GM12878 (cell line): ENCODE data around the gene APLP1. TPM values are rescaled to one million over a fixed set of nuclear protein-coding genes. Genes with fewer than 3 reads are reported as not detected.

Source experiments
- ATAC-seq: fragments of 200-7000 bp; cut with Tn5 transposase; 3 replicates; pipeline ENCODE4 v1.9.1; 2020; ENCODE audit warnings: mild to moderate bottlenecking, moderate library complexity
- BruUV-seq: library from RNA; stranded (reverse); fragments of 400-500 nt; replicated peaks from 2 replicates; lab custom pipeline; 2021; lab: Mats Ljungman, UMichigan
- CTCF ChIA-PET: fragments of 300-600 bp; sonication (Branson Sonifier 250); formaldehyde crosslinking; extraction: SDS; loops from one replicate; lab custom pipeline; 2021; ENCODE audit warnings: inconsistent platforms; lab: Yijun Ruan, JAX
- POLR2A ChIA-PET: fragments of 350-600 bp; formaldehyde crosslinking; extraction: SDS; loops from one replicate; lab custom pipeline; 2021; ENCODE audit warnings: inconsistent platforms; lab: Charles Lee
- RAD21 ChIA-PET: fragments of 300-600 bp; sonication (Branson Sonifier 250); formaldehyde crosslinking; loops from one replicate; lab custom pipeline; 2023; ENCODE audit warnings: antibody characterized with exemption; ENCODE audit not compliant: unreplicated experiment; lab: Charles Lee
- SMC1A ChIA-PET: fragments of 300-600 bp; sonication (Branson Sonifier 250); formaldehyde crosslinking; loops from one replicate; lab custom pipeline; 2023; ENCODE audit not compliant: unreplicated experiment, uncharacterized antibody; lab: Charles Lee
- DNase-seq: peaks from one replicate; pipeline ENCODE4 v3.0.0-alpha.2; 2011; ENCODE audit warnings: low read depth, low spot score
- FAIRE-seq: peaks from 3 replicates; lab custom pipeline; 2011; peaks lifted over from hg19 to GRCh38; lab: Jason Lieb, UNC
- H2AFZ ChIP-seq: 2 replicates; pipeline ENCODE4 v1.6.0; 2011; ENCODE audit warnings: low read depth, low read length, control low read depth; ENCODE audit not compliant: control insufficient read depth
- H3K27ac ChIP-seq: 2 replicates; pipeline ENCODE4 v1.5.1; 2011; ENCODE audit warnings: control low read depth; ENCODE audit not compliant: control insufficient read depth, insufficient read depth
- H3K27me3 ChIP-seq, 2 experiments: replicated peaks in 1 of 2; 2 replicates each; pipeline versions ENCODE4 v1.6.0 to v1.6.1; 2011; ENCODE audit warnings: low read length in 1 of 2; ENCODE audit not compliant: control insufficient read depth in 2 of 2, insufficient read depth in 2 of 2
- H3K36me3 ChIP-seq, 2 experiments: 2 replicates each; pipeline ENCODE4 v1.5.1; 2011; ENCODE audit warnings: low read length in 1 of 2; ENCODE audit not compliant: control insufficient read depth in 2 of 2, insufficient read depth in 2 of 2
- H3K4me1 ChIP-seq: 2 replicates; pipeline ENCODE4 v1.6.1; 2011; ENCODE audit warnings: mild to moderate bottlenecking, low read length, moderate library complexity, mixed read lengths; ENCODE audit not compliant: control insufficient read depth, insufficient read depth
- H3K4me2 ChIP-seq: 2 replicates; pipeline ENCODE4 v1.6.0; 2011; ENCODE audit warnings: control low read depth; ENCODE audit not compliant: control insufficient read depth, insufficient read depth
- H3K4me3 ChIP-seq: fragments of 200-600 bp; sonication (generic); 2 replicates; pipeline ENCODE4 v1.5.1; 2016
- H3K79me2 ChIP-seq: 2 replicates; pipeline ENCODE4 v1.6.0; 2011; ENCODE audit warnings: low read length; ENCODE audit not compliant: control insufficient read depth, insufficient read depth
- H3K9ac ChIP-seq: 2 replicates; pipeline ENCODE4 v1.8.0; 2011; ENCODE audit warnings: low read length, control low read depth, mixed read lengths; ENCODE audit not compliant: control insufficient read depth, insufficient read depth
- H3K9me3 ChIP-seq: replicated peaks from 3 replicates; pipeline ENCODE4 v1.5.1; 2011; ENCODE audit warnings: mild to moderate bottlenecking, low read length; ENCODE audit not compliant: control insufficient read depth, insufficient read depth
- H4K20me1 ChIP-seq: 2 replicates; pipeline ENCODE4 v1.6.0; 2011; ENCODE audit not compliant: control insufficient read depth, insufficient read depth
- ESRRA ChIP-seq: IDR thresholded peaks from 2 replicates; pipeline ENCODE4 v1.6.1; 2012; ENCODE audit warnings: mild to moderate bottlenecking, low read length, improper control_type of control experiment
- HDAC2 ChIP-seq: fragments of 200-600 bp; sonication (generic); IDR thresholded peaks from 2 replicates; pipeline ENCODE4 v1.6.1; 2017
- IRF5 ChIP-seq: fragments of 450-650 bp; IDR thresholded peaks from 2 replicates; pipeline ENCODE4 v1.6.1; 2017; ENCODE audit warnings: borderline replicate concordance
- NFXL1 ChIP-seq: fragments of 450-650 bp; IDR thresholded peaks from 2 replicates; pipeline ENCODE4 v1.6.1; 2017; ENCODE audit warnings: antibody characterized with exemption, mild to moderate bottlenecking, borderline replicate concordance
- RB1 ChIP-seq: fragments of 450-650 bp; formaldehyde crosslinking; IDR thresholded peaks from 2 replicates; pipeline ENCODE4 v1.6.1; 2017; ENCODE audit warnings: mild to moderate bottlenecking, borderline replicate concordance
- TARDBP ChIP-seq: IDR thresholded peaks from 2 replicates; pipeline ENCODE4 v1.6.1; 2016; ENCODE audit warnings: borderline replicate concordance
- WGBS: methylation state at CpG from one replicate; pipeline ENCODE4 v1.1.6; 2016; ENCODE audit warnings: low lambda C conversion rate; ENCODE audit not compliant: insufficient replicate concordance, insufficient coverage; ENCODE audit errors: missing lambda C conversion rate; 5-methylcytosine and 5-hydroxymethylcytosine counted together
- in situ Hi-C: fragments of 300-500 bp; cut with MboI; formaldehyde crosslinking; loops from 9 replicates; pipeline ENCODE4 v1.14.3; 2018; ENCODE audit warnings: mixed read lengths
- intact Hi-C: fragments of 100-400 bp; cut with micrococcal nuclease; formaldehyde crosslinking; loops from one replicate; pipeline ENCODE4 v1.14.2; 2022; ENCODE audit not compliant: unreplicated experiment
- polyA plus RNA-seq, 11 experiments: library from polyadenylated mRNA; depleted of rRNA in 4 of 11; unstranded in 6 of 11; stranded (reverse) in 5 of 11; fragments of >200 nt; fragmentation: Nextera tagmentation in 4 of 11; fragmentation: Illumina TruSeq in 1 of 11; extraction: Ambion mirVana in 4 of 11; extraction: Trizol in 1 of 11; gene quantifications; 1 replicate in 1 of 11; 2 replicates in 10 of 11; pipeline versions ENCODE4 v1.2.1 to v1.2.3, GENCODE V29; 2011 to 2016; ENCODE audit warnings: inconsistent platforms in 2 of 11, missing spikeins in 2 of 11, low read depth in 1 of 11
- total RNA-seq, 4 experiments: library from RNA; depleted of rRNA in 3 of 4; stranded (reverse); fragments of >200 nt in 3 of 4; fragmentation: Illumina TruSeq in 1 of 4; extraction: Trizol in 1 of 4; gene quantifications; 2 replicates each; pipeline versions ENCODE4 v1.2.1 to v1.2.3, GENCODE V29; 2013 to 2021

Gene APLP1
- total and polyA plus RNA-seq, 10 of the 15 experiments (the other 5 are each of a cell fraction or from before 2014, with no cell fraction given), result 0.07 to 2.2 (median 0.91) TPM; not detected in 1

DNA sequence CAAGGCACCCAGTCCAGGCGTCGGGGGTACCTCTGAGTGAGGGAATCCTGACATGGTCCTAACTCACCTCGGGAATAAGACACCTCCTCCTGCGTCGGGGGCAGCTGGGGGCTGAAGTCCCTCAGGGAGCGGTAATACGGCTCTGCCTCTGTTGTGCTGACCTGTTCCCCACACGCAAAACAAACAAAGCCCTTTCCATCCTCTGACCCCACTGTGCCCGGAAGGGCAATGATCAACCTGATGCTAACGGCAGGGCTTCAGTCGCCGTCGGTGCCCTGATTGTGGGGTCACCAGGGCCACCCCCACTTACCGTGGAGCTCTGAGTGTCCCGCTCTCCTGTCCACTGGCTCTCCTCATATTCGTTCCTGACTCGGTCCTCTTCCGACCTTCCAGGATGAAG, 37.4 kb upstream of the APLP1 start (continued):
- TF ChIP-seq IRF5, result no peak
- TF ChIP-seq TARDBP, result no peak
- TF ChIP-seq, all 136 proteins: peak for 0

DNA sequence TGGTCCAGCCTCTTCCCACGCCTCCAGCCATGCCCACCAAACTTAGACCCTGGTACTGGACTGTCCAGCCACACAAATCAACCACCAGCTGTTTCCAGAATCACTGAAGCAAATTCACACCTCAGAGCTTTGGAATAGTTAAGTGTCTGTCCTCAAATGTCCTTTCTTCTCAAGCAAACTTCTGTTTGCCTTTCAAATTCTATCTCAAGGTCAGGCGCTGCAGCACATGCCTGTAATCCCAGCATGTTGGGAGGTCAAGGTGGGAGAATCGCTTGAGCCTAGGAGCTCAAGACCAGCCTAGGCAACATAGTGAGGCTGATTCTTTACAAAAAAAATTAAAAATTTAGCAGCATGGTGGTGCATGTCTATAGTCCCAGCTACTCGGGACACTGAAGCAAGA, 36.3 kb upstream of the APLP1 start:
- H3K27ac ChIP-seq, result no peak overlapping the region
- no peaks in the 10 kb centered on the region for H3K36me3 ChIP-seq
- H3K9ac ChIP-seq, result no peak overlapping the region
- H4K20me1 ChIP-seq, result no peaks in the 10 kb centered on the region; the same call in 1 of the 2 replicates
- H3K4me2 ChIP-seq, result no peak overlapping the region
- H3K79me2 ChIP-seq, result no peaks in the 10 kb centered on the region
- no peak overlapping the region for H2AFZ ChIP-seq
- CTCF ChIA-PET, result no interaction called here
- RAD21 ChIA-PET, result no interaction called here
- 2% methylated on average over 4 of the region's 4 CpGs for WGBS
- no TSS peak for BruUV-seq
- POLR2A ChIA-PET, result no interaction called here
- TF ChIP-seq HDAC2 (no peak), RB1 (no peak), NFXL1 (no peak), ESRRA (no peak)
- TF ChIP-seq, all 136 proteins: peak for 0
- Histone ChIP-seq H3K4me1 (no peaks in the 10 kb centered on the region), H3K9me3 (no peaks in the 10 kb centered on the region), H3K27me3 (no peaks in the 10 kb centered on the region; a peak in 2 of 4 replicates), H3K4me3 (no peak overlapping the region)
- no peak for FAIRE-seq
- no peak for DNase-seq
- no peak for ATAC-seq
- in situ Hi-C loops (no loop called here), intact Hi-C loops (no loop called here)
- SMC1A ChIA-PET, result no interaction called here
